Fibroblast of pulmonary artery (primary cell): ENCODE results near the gene TCL1B.
A peak's percentile ranks its signal among the peaks of the same experiment; 100 is the strongest.

Source experiments
- DNase-seq: peaks from one replicate; pipeline ENCODE4 v3.0.0-alpha.2; 2010; ENCODE audit warnings: low read depth
- H3K4me3 ChIP-seq: replicated peaks from 2 replicates; pipeline ENCODE4 v1.5.1; 2011; ENCODE audit warnings: low read depth, mild to moderate bottlenecking, control low read depth, low read length, moderate library complexity
- TF ChIP-seq, protein P1 (sequence below): IDR thresholded peaks from 2 replicates; pipeline ENCODE4 v1.5.1; 2011; ENCODE audit warnings: mild to moderate bottlenecking, control low read depth, low read length, inconsistent platforms; ENCODE audit errors: missing control alignments

TCL1B gene

DNA sequence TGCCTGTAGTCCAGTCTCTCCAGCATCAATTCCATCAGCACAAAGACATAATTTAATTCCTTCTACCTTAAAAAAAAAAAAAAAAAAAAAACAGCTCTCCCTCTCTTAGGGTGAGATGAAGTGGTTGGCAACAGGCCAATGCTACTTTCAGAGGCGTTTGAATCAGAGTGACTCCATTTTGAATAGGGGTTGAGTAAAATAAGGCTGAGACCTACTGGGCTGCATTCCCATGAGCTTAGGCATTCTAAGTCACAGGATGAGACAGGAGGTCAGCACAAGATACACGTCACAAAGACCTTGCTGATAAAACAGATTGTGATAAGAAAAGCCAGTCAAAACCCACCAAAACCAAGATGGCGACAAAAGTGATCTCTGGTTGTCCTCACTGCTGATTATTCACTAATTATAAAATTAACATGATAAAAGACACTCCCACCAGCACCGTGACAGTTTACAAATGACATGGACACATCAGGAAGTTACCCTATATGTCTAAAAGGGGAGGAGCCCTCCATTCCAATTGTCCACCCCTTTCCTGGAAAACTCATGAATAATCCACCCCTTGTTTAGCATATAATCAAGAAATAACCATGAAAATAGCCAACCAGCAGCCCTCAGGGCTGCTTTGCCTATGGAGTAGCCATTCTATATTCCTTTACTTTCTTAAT is 6.9 kb upstream of the TCL1B start:
- no peak for DNase-seq
- no peak overlapping the region for H3K4me3 ChIP-seq
- TF ChIP-seq, protein P1, sequence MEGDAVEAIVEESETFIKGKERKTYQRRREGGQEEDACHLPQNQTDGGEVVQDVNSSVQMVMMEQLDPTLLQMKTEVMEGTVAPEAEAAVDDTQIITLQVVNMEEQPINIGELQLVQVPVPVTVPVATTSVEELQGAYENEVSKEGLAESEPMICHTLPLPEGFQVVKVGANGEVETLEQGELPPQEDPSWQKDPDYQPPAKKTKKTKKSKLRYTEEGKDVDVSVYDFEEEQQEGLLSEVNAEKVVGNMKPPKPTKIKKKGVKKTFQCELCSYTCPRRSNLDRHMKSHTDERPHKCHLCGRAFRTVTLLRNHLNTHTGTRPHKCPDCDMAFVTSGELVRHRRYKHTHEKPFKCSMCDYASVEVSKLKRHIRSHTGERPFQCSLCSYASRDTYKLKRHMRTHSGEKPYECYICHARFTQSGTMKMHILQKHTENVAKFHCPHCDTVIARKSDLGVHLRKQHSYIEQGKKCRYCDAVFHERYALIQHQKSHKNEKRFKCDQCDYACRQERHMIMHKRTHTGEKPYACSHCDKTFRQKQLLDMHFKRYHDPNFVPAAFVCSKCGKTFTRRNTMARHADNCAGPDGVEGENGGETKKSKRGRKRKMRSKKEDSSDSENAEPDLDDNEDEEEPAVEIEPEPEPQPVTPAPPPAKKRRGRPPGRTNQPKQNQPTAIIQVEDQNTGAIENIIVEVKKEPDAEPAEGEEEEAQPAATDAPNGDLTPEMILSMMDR = no peak

DNA sequence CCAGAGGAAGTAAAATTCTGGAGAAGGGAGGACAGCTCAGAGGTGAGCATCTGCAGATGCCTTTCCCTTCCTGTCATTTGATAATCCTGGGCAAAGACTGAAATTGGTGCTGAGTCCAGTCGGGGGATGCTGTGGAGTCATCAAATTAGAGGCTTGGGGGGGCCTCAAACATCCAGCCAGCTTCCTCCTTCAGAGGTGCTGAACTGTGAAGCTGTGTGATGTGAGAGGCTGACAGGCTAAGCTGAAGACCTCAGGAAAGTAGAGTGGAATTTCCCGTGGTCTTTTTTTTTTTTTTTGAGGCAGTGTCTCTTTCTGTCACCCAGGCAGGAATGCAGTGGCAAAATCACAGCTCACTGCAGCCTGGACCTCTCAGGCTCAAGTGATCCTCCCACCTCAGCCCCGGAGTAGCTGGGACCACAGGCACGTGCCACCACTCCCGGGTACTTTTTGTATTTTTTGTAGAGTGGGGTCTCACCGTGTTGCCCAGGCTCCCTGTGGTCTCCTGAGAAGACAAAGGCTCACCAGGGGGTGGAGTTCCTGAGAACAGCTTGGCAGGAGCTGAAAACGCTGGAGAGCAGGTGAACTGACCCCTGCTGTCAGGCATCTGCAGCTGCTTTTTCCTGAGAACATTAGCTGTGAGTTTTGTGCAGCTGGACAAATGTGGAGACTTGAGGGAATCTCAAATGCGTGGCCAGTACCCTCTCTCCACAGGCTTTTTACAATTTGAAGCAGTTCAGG is 6.1 kb upstream of the TCL1B start:
- DNase-seq = no peak
- TF ChIP-seq, protein P1 = no peak
- H3K4me3 ChIP-seq = no peak overlapping the region

DNA sequence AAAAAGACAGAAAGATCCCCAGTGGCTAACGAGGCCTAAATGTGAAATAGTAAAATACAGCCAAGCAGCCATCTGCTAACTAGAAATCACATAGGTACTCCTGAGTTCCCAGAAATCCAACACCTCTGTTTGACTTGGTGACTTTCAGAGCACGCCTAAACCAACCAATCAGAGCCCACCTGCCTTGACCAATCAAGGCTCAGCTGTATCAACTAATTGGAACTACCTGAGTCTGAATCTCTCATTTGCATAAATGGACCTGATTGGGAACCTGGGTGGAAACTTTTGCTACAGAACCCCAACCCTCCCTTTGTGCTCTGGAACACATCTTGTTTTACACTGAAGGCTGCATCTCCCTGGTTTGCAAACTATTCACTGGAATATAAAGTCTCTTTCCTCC is 5.1 kb upstream of the TCL1B start:
- TF ChIP-seq, protein P1 = no peak
- no peak overlapping the region for H3K4me3 ChIP-seq
- no peak for DNase-seq

DNA sequence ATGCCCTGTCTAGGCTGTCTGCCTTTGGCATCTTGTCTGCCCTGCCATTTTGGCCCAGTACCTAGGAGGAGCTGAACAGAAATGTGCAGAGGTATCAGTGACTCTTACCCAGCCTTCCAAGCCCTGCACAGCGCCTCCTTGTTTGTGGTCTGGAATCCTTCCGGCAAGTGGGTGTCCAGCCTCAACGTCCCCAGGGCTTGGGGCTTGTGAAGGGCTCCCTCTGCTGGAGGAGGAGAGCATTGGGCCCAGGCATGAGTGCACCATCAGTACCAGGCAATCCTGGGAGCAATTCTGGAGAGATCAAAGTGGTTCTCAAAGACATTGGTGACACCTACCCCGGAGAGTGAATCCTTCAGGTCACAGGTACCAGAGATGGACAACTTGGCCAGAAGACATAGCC is 2.4 kb upstream of the TCL1B start:
- DNase-seq = no peak
- H3K4me3 ChIP-seq = no peak overlapping the region
- TF ChIP-seq, protein P1 = peak; percentile 6

DNA sequence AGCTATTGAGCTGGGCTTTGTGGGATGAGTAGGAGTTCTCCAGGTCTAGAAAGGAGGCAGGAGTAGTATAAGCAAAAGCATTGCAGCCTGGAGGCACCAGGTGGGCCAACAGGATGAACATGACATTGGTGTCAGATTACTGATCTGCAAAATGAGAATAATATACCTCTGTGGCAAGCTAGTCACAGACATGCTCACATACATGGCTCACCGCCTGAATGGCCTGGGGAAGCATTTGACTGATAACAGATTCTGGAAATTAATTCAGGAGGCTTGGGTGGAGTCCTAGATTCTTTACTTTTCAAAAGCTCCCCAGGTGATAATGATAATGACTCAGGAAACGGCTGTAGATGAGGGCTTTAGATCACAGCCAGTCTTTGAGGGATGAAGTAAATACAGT is 709 bp downstream of the TCL1B start:
- no peak overlapping the region for H3K4me3 ChIP-seq
- DNase-seq = no peak
- TF ChIP-seq, protein P1 = no peak

DNA sequence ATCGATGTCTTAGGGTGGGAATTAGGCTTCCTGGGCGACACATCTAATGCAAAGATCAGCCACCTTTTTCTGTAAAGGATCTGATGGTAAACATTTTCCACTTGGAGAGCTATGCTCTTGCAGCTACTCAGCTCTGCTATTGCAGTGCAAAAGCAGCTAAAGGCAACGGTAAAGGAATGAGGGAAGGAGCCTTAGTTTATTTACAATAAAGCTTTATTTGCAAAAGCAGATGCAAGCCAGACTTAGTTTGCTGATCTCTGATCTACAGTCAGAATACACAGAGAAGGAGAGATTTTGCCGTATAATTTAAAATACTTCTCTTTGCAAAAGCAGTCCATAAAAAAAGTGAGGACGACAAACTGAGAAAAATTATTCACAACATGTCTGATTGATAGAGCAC is 3.2 kb downstream of the TCL1B start:
- DNase-seq = no peak
- TF ChIP-seq, protein P1 = no peak
- no peak overlapping the region for H3K4me3 ChIP-seq
